Thyroid gland (tissue), 4 donors: ENCODE measurements around the gene KAZN.

Experiments
- CTCF ChIP-seq, 6 experiments: fragments of 200-600 bp in 3 of 6; fragments of 450-650 bp in 3 of 6; sonication (generic) in 3 of 6; IDR thresholded peaks; one replicate each; pipeline ENCODE4 v1.5.1; 2016 to 2019; ENCODE audit warnings: antibody characterized with exemption in 6 of 6, mild to moderate bottlenecking in 2 of 6, inconsistent platforms in 1 of 6, moderate library complexity in 1 of 6
- POLR2A ChIP-seq, 2 donors: fragments of 450-650 bp; IDR thresholded peaks; one replicate each; pipeline ENCODE4 v1.6.1; 2017; ENCODE audit warnings: antibody characterized with exemption in 2 of 2, mild to moderate bottlenecking in 2 of 2, moderate library complexity in 1 of 2

GRCh38 chr1:14848625-14849024 lies 250.1 kb downstream of the KAZN start:
- TF ChIP-seq CTCF (IDR thresholded peaks at IDR 0.05) (no peak), POLR2A (IDR thresholded peaks at IDR 0.05) (no peak)
